ENCODE measurements around the gene STAT2. TPM values are rescaled to one million over a fixed set of nuclear protein-coding genes. Genes with fewer than 3 reads are reported as not detected.

The STAT2 gene
- total and polyA plus RNA-seq, 2 of the 13 experiments (the other 11 are each of a cell fraction or from before 2014, with no cell fraction given), result 43.5 to 84.6 TPM

GRCh38 chr12:56333197-56333678 is 26.7 kb downstream of the STAT2 start (continued):
- TF ChIP-seq CBX1 (IDR thresholded peaks at IDR 0.05; ENCODE audit: low read depth), result no peak
- TF ChIP-seq NFYB (CRISPR knock-in tag; IDR thresholded peaks at IDR 0.05), result no peak
- TF ChIP-seq KLF13 (CRISPR knock-in tag; IDR thresholded peaks at IDR 0.05), result no peak
- no peak for TF ChIP-seq SNAI1 (CRISPR knock-in tag; IDR thresholded peaks at IDR 0.05; ENCODE audit: borderline replicate concordance)
- no peak for TF ChIP-seq TEAD3 (CRISPR knock-in tag; optimal IDR thresholded peaks at IDR 0.05; ENCODE audit: borderline replicate concordance)
- TF ChIP-seq ZNF850 (CRISPR knock-in tag; conservative IDR thresholded peaks at IDR 0.05), result no peak
- TF ChIP-seq CHCHD3 (CRISPR knock-in tag; IDR thresholded peaks at IDR 0.05), result no peak
- TF ChIP-seq ZXDC (CRISPR knock-in tag; IDR thresholded peaks at IDR 0.05), result no peak
- TF ChIP-seq CHD2 (IDR thresholded peaks at IDR 0.05; ENCODE audit: low read depth, low read length), result no peak
- no peak for TF ChIP-seq HDAC2 (CRISPR knock-in tag; IDR thresholded peaks at IDR 0.05)
- TF ChIP-seq GLMP (CRISPR knock-in tag; IDR thresholded peaks at IDR 0.05; ENCODE audit: borderline replicate concordance), result no peak
- no peak for TF ChIP-seq NFYC (CRISPR knock-in tag; IDR thresholded peaks at IDR 0.05)
- no peak for TF ChIP-seq BCLAF1 (IDR thresholded peaks at IDR 0.05)
- TF ChIP-seq ZNF704 (CRISPR knock-in tag; IDR thresholded peaks at IDR 0.05; ENCODE audit: borderline replicate concordance), result no peak
- TF ChIP-seq ZNF746 (CRISPR knock-in tag; IDR thresholded peaks at IDR 0.05), result no peak
- no peak for TF ChIP-seq IRF1 (CRISPR knock-in tag; IDR thresholded peaks at IDR 0.05; ENCODE audit: low read depth)
- no peak for TF ChIP-seq BRD4 (CRISPR knock-in tag; IDR thresholded peaks at IDR 0.05)
- TF ChIP-seq HOXD1 (CRISPR knock-in tag; IDR thresholded peaks at IDR 0.05), result 0 out of 2 replicates have a peak, but pooled peaks have one; percentile 13
- no peak for TF ChIP-seq TGIF2 (CRISPR knock-in tag; IDR thresholded peaks at IDR 0.05)
- no peak; the same call in 1 of the 2 replicates for TF ChIP-seq NKX3-1 (CRISPR knock-in tag; IDR thresholded peaks at IDR 0.05)
- no peak for TF ChIP-seq SOX13 (IDR thresholded peaks at IDR 0.05)
- peak in 1 of 2 experiments; percentile 3; a peak in 1 of 4 replicates for TF ChIP-seq SOX13 (CRISPR knock-in tag; conservative IDR thresholded peaks at IDR 0.05 in 1 of 2, IDR thresholded peaks at IDR 0.05 in 1 of 2)
- TF ChIP-seq ATRX (CRISPR knock-in tag; IDR thresholded peaks at IDR 0.05; ENCODE audit: borderline replicate concordance), result no peak
- no peak for TF ChIP-seq HMG20A (CRISPR knock-in tag; IDR thresholded peaks at IDR 0.05; ENCODE audit: borderline replicate concordance)
